Smooth muscle cell of the brain vasculature (primary cell): Measurements from ENCODE around the gene CABLES2.

ENCODE experiments used
- DNase-seq: peaks from one replicate; pipeline ENCODE4 v3.0.0-alpha.2; 2012; ENCODE audit warnings: low read depth, low spot score

CABLES2 gene

DNA sequence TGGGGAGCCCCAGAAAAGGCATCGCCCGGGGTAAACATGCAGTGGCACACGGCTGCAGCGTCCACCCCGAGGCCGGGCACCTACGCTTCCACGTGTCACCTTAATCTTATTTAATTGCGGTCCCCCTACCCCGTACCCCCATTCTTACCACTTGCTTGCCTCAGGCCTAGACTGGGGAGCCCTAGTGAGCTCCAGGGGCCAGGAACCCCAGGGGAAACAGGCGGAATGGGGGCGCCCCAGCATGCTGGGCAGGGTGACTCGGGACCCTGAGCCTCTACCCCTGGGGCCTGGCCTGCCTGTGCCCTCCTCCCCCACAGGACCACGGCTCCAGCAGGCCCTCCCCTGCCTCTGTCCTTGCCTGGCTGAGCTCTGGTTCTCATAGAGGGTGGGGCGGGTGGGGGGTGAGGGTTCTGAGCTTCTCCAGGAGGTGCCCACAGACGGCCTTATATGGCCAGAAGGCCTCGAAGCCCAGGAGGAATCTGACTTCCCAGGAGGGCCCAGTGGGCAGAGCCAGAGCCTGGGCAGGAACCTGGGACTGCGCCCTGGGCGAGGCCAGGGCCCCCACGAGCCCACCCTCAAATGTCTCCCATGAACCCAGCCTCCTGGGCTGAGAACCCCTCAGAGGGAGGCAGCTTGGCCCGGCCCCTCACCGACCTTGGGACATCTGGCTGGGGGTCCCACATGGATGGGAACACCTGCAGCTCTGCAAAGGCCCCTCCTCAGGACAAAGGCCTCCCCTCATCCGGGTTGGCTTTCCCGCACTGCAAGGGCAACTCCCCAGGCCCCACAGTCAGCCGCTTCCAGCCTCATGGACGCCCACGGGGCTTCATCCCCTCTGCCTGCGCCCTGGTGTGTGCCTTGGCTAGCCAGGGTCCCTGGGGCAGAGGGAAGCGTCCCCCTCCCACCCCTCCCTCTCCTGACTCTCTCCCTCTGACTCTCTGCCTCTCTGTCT, 34.8 kb downstream of the CABLES2 start:
- DNase-seq = no peak

DNA sequence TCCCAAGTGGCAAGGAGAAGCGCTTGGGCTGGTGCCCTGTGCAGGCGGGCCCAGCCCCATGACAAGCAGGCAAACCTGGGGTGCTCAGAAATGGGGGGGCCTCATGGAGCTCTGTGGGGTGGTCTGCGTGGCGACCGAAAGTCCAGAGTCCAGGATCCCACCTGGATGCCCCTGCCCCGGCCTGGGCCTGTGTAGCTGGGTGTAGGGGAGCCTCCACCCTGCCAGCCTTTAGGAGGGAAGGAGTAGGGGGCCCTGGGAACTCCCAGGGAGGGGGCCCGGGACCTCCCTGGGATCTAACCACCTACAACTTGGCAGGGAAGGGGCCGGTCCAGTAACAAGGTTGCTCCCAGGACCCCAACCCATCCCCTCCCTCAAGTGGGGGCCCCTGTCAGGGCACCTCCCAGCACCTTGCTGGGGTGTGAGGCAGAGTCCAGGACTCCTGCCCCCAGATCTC, 35.5 kb downstream of the CABLES2 start:
- DNase-seq = no peak

DNA sequence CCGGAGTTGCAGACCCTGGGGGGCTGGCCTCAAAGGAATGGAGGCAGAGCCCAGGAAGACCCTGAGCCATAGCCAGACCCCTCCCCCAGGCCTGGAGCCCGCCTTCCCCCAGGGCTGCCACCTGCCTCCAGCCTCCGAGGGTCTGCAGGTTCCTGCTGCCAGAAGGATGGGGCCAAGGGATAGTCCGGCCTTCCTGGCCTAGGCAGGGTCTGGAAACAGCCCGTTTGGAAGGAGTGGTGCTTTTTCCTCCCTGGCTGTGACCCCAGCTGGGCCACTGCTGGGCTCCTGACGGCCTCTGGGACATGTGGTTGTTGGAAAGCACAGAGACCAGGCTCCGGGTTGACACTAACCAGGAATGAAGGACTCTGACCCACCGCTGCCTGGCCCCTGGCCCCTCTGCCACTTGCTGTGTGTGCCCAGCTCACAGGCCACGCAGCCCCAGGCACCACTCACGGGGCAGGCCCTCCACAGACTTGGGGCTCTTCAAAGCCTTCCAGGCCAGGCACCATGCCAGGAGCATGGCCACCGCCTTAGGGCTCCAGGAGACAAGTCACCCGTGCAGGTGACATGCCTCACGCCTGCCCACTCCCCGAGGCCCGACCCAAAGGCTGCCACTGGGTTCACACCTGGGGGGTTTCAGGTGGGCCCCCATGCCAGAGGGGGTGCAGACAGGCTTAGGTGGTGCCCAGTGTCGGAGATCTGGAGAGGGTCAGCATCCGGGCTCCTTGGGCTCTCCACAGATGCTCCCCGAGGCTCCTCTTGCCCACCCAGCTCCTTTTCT, 36.1 kb downstream of the CABLES2 start:
- no peak for DNase-seq

DNA sequence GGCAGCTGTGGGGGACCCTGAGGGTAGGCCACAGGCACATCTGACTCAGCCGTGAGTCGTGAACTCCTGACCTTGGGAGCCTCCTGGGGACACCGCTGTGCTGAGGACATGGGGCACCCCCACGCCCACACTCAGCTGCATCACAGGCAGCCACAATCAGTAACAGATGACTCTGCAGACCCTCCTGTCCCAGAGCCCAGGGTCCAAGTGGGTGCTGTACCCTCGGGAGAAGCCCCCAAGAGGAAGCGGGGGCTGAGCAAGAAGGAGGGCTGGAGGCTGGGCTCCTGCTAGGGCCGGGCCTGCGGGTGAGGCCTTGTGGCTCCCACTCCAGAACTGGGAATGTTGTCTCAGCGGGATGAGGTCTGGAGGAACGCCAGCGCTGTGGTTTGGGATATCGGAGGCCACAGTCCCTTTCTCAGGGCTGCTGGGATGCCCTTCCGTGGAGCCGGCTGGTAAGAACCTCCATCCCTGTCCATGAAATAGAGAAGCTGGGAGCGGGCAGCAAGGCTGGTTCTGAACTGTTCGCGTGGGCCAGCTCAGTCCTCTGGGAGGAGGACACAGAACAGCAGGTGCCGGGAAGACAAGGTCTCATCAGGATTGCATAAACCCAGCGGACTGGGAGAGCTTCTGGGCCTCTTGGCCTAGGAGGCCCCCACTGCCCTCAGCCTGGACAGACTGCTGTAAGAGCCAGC, 36.8 kb downstream of the CABLES2 start:
- DNase-seq = no peak

DNA sequence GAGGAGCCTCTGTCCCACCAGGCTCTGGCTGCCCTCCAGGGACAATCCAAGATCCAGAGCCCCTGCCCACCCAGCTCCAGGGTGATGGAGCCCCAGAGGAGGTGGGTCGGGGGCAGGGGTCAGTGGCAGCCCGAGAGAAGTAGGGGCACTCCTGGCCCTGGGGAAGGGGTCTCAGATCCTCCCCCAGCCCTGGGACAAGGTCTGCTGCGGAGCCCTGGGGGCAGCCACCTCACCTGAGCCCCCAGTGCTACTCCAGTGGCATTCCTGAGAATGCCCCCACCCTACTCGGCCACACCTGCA, 37.3 kb downstream of the CABLES2 start:
- no peak for DNase-seq

DNA sequence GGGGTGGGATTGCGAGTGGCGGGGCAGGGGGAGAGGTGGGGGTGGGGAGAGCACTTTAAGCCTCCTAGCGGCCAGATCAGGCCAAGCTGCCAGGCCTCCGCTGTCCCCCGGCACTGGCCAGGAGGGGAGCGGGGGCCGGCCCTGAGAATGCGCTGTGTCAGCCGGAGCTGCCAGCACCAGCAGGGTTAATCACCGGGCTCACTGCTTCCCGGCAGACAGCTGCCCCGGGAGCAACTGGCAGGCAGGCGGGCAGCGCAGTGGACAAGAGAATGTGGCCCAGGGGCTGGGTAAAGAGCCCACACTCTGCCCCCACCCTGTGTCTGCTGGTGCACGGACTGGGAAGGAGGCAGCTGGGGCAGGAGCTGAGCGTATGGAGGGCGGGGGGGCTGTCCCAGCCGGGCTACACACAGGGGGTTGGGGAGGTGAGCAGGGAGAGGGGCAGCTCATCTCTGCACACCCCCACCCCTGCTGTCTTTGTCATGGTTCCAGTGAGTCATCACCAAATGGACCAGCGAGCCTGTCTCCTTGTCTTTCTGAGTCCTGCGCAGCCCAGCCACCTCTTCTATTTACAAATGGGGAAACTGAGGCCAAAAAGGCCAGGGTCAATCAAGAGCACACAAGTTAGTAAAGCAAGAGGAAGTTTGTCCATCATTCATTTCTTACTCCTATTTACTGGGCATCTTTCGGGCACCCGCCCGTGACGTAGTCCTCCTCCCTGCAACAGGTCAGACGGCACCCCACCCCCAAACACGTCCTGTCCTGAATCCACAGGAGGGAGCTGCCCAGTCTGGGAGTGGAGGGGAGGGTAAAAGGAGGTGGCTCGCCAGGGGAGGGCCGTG, 37.9 kb downstream of the CABLES2 start:
- no peak for DNase-seq

DNA sequence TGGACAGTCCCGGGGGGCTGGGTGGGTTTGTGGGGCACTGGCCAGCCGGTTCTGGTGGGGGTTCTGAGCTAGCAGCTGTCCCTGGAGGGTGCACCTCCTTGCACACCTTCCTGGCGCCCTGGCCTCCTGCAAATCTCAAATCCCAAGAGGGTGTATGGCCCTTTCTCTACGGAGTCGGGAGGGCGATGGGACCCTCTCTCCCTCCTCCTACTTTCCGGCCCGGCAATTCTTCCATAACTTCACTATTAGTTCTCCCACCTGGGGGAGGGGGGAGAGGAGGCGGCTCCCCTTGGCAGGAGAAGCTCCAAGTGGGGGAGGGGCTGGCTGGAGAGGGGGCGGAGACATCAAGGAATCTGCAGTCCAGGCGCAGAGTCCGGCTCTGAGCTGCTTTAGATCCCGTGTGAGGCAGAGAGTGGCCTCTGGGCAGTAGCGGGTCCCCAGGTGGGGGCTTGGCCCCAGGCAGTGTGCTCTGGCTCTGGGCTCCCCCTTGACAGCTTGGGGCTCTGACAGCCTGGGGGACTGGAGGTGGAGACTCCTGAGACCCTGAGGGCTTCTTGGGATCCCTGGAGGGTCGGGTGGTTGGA, 38.6 kb downstream of the CABLES2 start:
- DNase-seq = no peak

DNA sequence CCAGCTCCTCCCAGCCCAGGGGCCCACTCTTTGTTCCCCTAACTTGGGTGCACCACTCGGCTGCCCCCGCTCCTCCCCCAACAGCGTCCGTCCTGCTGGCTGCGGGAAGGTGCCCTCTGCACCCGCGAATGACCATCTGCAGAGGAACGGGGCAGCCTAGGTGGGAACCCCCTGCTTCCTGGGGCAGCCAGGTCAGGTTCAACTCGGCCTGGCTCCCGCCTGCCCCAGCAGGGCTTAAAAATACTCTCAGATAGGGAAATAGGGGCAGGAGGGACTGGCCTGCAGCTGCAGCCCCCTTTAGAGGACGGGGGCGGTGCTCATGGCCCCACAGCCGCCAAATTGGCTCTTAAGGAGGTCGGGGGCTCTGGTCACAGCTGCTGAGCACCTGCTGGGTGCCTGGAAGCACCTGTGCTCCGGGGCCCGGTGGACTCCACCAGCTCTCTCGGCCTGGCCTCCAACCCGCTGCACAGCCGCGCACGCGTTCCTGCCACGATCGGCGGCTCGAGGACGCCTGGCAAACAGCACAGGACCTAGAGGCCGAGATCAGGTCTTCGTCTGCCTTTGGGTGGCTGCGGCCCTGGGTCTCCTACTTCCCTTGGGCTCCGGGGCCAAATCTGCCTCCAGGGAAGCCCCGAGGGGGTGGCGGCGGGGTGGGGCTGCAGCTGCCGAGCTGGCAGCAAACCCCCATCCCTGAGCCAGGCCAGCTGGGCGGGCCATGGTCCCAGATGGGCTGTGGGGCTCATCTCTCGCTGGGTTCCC, 39.3 kb downstream of the CABLES2 start:
- DNase-seq = no peak

DNA sequence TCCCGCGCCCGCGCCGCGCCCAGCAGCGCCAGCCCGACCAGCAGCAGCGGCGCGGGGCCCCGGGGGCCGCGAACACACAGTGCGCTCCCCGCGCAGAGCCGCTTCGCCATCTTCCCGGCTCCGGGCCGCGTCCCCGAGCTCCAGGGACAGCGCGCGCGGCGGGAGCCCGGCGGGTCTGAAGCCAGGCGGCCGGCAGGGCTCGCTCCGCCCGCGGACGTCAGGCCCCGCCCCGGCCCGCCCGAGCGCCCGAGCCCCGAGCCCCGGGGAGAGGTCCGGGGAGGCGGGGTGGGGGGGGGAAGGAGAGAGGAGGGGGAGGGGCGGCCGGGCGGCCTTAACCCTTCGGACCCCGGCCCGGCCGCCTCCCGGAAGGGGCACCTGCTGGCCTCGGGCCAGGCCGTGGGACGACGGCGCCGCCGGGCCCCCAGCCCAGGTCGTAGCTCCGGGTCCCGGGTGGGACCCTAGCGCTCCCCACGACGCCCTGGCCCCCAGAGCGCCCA, 39.9 kb downstream of the CABLES2 start, which contains the start of gene LAMA5:
TSS of gene LAMA5 (minus strand) at position 177 of the 497 bp plus-strand sequence. CDS start at position 110, 67 bp downstream.
- DNase-seq = no peak

DNA sequence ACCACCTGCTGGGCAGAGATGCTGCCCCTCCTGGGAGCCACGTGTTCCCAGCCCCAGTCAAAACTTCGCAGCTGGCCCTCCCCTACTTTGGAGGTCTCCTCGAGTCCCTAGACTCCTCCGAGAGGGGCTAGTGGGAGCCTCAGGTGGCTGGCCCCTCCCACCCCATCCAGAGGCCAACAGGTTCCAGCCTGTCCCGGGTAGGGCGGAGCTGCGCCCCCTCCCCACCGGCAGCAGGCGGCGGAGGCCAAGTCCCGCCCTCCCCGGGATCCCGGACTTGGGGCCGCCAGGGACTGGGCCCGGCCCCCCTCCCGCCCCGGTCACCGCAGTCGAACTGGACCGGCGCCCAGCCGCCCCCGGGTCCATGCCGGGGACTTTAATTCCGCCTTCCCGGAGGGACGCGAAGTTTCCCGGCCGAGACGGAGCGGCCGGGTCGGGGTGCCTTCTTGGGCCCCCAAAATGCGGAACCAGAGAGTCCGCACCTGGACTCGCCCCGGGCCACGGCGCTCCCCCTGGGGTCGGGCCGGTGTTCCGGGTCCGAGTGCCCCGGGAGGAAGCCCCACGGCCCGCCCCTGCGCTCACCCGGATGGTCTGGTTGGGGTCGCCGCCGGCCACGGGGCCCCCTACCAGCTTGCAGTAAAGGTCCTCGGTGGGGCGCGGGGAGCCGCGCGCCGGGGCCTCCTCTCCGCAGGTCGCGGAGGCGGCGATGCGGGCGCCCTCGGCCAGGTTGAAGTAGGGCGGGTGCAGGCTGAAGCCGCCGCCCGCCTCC, 40.5 kb downstream of the CABLES2 start:
- DNase-seq = no peak

DNA sequence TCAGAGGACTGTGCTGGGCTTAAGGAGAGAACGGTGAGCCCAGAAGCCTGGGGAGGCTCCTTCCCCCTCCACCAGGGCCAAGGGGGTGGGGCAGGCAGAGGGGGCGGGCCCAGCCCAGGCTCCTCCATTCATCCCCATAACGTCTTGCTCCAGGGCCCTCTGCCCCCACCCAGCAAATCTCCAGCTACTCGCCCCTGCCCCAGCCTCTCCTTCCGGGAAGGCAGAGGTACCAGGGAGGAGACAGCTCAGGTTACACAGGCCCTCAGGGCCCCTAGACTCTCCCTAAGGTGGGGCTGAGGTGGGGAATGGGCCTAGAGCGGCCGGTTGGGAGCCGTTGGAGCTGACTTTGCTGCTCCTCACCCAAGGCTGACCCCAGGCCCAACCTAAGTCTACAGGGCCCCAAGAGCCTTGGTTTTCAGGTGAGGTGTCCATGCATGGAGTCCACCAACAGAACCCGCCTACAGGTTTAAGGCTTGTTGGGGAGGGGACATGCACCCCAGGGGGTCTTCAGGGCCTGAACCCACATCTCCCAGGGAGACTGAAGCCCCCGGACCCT, 41.2 kb downstream of the CABLES2 start:
- no peak for DNase-seq

DNA sequence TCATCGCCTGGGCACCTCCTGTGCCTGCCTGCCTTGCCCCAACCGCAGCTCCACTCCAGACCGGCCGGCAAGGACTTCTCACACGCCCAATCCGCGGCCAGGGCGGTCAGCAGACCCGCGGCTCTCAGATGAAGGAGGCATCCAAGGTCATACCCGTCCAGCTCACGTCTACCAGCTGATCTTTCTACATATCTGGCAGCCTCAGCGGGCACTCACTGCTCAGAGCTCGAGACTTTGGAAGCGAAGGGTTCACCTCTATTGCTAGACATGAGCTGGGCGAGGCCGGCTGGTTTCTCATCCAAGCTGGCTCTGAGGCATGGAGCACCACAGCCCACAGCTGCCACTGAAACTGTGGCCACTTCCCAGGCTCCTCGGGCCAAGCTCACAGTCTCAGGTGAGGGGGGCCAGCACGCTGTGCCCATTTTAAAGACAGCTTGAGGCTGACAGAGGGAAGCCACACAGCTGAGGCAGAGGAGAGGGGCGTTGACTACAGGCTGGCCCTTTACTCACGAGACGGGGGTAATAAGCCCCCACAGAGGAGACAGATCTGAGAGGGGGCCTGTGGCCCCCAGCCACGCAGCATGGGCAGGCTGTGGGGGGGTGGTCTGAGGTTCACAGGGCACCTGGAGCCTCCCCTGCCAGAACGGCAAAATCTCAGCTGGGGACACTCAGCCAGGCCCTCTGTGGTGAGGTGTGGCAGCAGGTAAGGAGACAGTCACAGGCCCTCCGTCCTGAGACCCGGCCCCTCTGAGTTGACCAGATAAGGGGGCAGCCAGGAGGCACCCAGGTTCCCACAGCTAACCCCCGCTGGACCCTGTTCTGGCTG, 42.0 kb downstream of the CABLES2 start:
- DNase-seq = no peak

DNA sequence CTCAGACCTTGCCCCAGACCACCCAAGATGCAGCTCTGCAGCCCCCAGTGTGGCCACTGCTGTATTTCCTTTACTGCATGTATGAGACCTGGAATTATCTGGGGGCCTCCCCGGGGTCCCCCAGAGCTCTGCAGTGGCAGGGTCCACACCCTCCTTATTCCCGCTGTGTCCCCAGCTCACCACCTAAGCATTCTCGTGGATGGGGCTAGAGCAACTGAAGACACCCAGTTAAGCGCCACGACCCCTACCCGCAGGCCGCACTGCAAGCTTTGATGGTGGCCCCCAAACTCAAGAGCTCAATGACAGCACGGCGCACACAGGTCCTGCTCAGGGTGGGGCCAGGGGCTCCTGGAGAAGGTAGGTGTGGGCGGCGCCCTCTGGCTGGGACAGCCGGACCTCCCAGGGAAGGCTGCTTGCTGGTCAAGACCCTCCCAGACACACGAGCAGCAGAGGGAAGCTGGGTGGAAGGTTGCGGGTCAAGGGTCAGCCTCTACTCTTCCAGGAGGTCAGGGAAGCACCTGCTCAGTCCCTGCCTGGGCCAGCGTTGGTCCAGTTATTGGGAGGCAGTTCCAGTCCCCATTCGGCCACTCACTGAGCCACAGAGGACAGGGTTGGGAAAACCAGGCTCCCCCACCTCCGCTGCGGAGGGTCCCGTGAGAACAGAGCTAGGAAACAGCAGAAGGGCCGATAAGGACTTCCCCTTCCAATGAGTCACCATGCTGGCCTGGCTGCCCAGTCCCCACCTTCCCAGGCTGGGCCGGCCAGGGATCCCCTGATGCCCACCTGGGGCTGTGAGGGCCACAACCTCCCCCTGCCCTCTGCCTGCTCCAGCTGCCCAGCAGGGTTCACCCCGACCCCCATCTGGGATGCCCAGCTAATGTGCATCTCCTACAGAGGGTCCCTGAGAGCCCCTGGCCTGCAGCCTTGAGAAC, 42.9 kb downstream of the CABLES2 start:
- DNase-seq = no peak

DNA sequence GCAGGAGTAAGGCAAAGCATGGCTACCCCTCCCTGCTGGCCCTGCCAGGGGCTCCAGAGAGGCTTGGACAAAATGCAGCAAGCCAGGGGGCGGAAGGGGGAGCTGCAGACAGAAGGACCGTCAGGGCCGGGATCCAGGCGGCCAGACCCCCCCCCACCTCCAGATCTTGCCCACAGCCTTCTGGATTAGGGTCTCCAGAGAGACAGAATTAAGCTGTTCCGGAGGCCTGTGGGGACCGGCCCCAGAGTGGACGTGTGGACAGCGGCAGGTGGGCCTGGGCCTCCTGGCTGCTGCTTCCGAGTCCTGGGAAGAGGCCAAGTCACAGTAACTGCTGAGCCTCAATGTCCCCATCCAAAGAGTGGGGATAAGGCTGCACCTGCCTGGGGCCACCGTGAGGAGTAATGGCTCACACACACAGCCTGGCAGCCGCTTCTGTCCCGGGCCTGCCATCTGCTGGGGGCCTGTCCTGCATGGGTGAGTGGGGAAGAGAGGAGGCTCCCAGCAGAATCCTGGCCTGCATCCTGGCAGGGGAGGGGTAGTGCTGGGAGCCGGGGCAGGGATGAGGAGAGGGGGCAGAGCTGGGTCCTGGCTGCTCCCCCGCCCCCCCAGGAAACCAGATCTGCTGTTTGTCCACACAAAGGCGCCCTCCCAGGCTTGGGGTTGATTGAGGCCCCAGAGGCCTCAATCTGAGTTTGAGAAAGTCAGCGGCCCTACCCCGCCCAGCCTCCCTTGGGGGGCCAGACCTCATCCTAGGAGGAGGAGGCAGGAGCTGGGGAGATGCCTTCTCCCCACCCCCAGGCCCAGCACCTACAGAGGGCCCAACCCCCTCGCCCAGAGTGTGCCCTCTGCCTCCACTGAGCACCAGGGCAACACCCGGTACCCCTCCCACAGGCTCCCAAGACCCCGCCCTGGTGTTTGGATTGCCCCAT, 43.8 kb downstream of the CABLES2 start:
- DNase-seq = no peak

DNA sequence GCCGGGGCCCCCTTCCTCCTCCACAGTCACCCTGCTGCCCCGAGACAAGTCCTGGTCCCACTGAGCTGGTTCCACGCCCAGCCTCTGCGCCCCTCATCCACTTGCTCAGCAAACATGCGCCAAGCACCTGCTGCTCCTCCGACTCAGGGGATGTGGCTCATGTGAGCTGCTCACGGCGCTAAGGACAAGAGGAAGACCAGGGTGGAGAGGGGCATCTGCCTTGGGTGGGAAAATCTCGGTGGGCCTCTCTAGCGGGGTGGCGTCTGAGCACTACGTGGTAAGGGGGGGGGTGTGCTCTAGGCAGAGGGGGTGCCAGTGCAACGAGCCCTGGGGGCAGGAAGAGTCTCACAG, 44.5 kb downstream of the CABLES2 start:
- no peak for DNase-seq
